CD4-positive, alpha-beta T cell treated with Interleukin-21 for 1 hour (primary cell): ENCODE measurements around the gene SHMT2.
A peak's percentile ranks its signal among the peaks of the same experiment; 100 is the strongest.
"Not testable (repeated sequence)": the region's sequence is repeated elsewhere in the genome, so short reads cannot be mapped to it uniquely, and the experiment has no call there.

Experiments used
- DNase-seq: peaks from one replicate; pipeline ENCODE4 v3.0.0-alpha.2; 2020

The SHMT2 gene

DNA sequence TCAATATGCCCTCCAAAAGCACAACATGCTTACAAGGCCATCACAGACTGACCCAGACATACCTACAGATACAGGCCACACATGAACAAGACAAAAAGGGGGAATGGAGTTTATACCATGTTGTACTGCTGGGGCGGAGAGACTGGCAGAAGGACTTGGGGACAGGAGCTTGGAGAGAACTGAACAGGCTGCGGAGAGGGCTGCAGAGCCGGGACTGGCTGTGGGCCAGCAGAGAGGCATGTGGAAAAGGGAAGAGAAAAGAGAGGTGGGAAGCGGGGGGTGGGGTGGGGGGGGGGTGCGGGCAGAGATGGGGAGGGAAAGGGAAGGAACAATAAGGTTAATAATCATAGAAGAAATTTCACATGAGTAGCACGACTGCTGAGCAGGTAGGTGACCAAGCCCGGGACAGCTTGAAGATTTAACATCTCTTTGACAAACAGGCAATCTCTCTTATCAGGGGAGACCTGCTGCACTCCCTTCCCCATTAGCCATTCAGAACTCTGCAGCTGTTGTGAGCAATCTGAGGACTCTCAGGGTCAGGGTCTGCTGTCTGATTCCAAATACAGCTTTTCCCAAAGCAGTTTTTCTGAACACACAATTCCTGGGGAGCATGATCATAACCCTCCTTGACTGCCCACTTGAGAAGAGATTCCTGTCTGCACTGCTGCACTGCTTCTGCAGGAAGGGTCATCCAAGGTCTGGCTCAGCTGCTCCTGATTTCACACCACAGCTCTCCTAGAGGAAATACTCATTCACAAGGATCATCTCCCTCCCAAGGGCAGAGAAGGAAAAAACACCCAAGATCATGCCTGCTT lies 43.0 kb downstream of the SHMT2 start:
- no peak for DNase-seq

DNA sequence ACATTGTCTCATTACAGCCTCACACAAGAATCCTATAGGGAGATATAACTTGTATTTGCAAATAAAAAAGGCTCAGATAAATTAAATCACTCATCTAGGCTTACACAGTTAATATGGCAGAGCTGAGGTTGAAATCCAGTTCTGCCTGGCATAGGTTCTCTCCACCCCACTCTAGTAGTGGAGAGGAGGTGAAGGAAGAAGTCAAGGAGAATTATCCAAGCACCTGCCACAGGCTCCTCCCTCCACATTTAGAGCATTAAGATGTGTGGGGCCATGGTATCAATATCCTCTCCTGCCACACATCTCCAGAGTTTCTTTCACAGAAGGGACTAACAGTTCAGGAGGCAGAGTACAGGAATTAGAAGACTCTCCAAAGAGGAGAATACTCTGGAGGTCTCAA lies 44.0 kb downstream of the SHMT2 start:
- no peak for DNase-seq

DNA sequence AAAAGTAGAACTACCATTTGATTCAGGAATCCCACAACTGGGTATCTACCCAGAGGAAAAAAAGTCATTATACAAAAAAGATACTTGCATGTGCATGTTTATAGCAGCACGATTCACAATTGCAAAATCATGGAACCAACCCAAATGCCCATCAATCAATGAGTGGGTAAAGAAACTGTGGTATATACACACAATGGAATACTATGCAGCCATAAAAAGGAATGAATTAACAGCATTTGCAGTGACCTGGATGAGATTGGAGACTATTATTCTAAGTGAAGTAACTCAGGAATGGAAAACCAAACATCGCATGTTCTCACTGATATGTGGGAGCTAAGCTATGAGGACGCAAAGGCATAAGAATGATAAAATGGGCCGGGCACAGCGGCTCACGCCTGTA lies 46.7 kb downstream of the SHMT2 start:
- DNase-seq: not testable (repeated sequence)

DNA sequence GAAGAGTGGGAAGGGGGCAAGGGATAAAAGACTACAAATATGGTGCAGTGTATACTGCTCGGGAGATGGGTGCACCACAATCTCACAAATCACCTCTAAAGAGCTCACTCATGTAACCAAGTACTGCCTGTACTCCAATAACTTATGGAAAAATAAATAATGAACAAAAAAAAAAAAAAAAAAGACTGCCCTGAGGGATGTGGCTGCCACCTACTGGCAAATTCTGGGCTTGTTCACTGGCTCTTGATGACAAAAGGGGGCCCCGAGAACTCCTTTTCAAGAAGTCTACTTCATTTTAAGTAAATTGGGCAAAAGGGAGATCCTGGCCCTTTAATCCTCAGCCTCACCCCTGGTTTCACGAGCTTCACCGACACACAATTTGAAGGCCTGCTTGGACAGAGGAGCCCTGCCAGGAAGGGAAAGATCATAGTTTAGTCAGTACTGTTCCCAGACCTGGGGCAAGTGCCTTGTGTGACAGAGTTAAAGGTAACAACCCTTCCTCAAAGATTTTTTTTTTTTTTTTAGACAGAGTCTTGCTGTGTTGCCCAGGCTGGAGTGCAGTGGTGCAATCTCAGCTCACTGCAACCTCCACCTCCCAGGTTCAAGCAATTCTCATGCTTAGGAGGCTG lies 47.5 kb downstream of the SHMT2 start:
- peak; percentile 1 for DNase-seq

DNA sequence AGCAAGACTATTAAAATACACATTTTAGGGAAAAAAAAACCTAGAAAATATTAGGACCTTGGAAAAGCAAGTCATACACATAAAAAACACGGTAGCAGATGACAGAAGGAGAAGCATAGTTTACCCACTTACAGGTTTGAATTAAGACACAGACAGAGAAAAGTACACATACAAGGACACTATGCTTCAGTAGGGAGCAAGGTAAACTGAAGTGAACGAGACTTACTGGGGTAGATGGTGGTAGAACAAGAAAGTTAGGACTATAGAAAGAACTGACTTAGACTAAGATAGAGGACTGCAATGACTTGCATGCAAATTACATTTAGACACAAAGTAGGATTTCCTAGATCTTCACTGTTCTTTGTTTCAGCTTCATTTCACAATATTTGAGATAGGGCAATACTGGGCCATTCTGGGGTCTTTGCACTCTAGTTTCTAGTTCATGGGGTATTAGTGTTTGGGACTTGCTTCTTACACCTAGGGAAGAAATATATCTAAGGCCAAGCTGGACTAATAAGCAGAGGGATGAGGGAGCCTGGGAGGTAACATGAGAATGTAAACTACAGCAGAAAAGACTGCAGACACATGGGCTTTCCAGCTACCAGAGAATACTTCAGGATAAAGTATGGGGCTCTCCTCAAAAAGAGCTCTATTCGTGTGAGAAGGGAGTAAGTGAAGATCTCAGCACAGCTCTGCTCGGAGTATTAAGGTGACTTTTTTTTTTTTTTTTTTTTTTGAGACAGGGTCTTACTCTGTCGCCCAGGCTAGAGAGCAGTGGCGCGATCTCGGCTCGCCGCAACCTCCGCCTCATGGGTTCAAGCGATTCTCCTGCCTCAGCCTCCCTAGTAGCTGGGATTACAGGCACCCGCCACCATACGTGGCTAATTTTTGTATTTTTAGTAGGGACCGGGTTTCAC lies 49.2 kb downstream of the SHMT2 start:
- DNase-seq: no peak

DNA sequence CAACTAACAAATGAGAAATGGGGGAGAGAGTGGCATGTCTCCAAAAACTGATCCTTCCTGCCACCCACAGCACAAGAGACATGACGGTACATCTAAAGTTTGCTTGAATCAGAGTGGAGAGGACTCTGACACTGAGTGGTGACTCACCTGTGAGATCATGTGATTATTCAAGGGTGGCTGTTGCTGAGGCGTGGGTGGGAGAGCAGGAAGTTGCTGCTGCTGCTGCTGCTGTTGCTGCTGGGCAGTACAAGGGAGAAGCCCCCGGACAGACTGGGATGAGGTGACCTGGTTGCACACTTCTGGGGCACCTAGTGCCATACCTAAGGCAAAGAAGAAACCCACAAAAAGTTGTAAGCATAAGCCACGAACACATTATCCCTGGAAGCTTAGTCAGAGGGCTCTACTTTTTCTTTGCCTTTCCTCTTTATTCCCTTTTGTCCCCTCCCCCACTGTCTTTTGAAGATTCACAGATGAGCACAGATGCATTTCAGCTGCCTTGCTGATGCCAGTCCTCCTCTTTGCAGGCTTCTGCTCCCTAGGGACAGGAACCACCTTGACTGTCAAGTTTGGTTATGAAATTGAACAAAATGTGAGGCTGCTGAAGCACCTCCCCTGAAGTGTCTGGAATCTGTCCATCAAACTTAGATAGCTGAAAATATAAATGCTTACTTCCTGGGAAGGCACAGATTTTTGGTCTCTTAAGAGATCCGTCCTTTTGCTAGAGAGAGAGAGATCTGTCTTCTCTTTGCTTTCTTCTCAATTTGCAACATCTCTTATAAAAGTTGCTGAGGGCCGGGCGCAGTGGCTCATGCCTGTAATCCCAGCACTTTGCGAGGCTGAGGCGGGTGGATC lies 50.9 kb downstream of the SHMT2 start:
- DNase-seq: peak; percentile 69

DNA sequence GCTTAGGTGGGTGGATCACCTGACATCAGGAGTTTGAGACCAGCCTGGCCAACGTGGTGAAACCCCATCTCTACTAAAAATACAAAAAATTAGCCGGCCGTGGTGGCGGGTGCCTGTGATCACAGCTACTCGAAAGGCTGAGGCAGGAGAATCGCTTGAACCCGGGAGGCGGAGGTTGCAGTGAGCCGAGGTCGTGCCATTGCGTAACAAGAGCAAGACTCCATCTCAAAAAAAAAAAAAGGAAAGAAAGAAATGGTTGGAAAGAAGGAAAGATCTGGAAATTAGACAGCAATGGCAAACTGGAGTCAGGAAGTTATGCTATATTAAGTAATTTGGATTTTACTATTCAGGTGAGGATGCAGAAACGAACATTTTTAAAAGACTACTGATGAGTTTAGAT lies 52.6 kb downstream of the SHMT2 start:
- not testable (repeated sequence) for DNase-seq
